ENCODE data around the gene CCNJ. TPM values are rescaled to one million over a fixed set of nuclear protein-coding genes. Genes with fewer than 3 reads are reported as not detected.

Gene CCNJ
- total RNA-seq, 1 experiment from 2014 or later = 36.8 TPM

- H4K5ac ChIP-seq (ENCODE audit: insufficient read length, low read depth, low read length) = no peak overlapping the region
- no CpG with 5 or more reads among the region's 3 CpGs for WGBS (ENCODE audit: extremely low coverage, insufficient read length, low lambda C conversion rate)
Measured at GRCh38 chr10:96061232-96061631, 17.8 kb downstream of the CCNJ start.

More at GRCh38 chr10:96061232-96061631, 17.8 kb downstream of the CCNJ start:
- Histone ChIP-seq H3K27ac (ENCODE audit: insufficient read length, low read depth, low read length) (no peak overlapping the region), H2BK15ac (ENCODE audit: low read depth, low read length) (no peak overlapping the region), H3T11ph (ENCODE audit: low read length) (no peak overlapping the region), H3K14ac (ENCODE audit: insufficient read depth, low read length) (no peak overlapping the region), H3K79me2 (ENCODE audit: insufficient read depth, low read length) (no peaks in the 10 kb centered on the region), H3K56ac (ENCODE audit: insufficient read length, low read depth, low read length) (no peak overlapping the region), H2AK5ac (ENCODE audit: insufficient read length, low read length) (no peak overlapping the region), H3K79me1 (ENCODE audit: insufficient read depth, low read depth, low read length, poor library complexity, severe bottlenecking) (no peaks in the 10 kb centered on the region), H3K23ac (ENCODE audit: insufficient read length, low read depth, low read length) (no peak overlapping the region), H3K9ac (ENCODE audit: extremely low read depth, insufficient read length, low read length) (no peak overlapping the region), H2BK20ac (ENCODE audit: low read depth, low read length, poor library complexity, severe bottlenecking) (no peak overlapping the region), H4K20me1 (ENCODE audit: control insufficient read depth, insufficient read depth, insufficient read length) (no peaks in the 10 kb centered on the region), H2BK120ac (ENCODE audit: low read depth, low read length, poor library complexity, severe bottlenecking) (no peak overlapping the region), H3K4ac (ENCODE audit: low read depth, low read length) (no peak overlapping the region), H3K4me1 (ENCODE audit: insufficient read depth, low read length) (no peaks in the 10 kb centered on the region), H3K18ac (ENCODE audit: insufficient read length, low read depth, low read length) (no peak overlapping the region), H3K4me2 (ENCODE audit: insufficient read depth, insufficient read length, low read length) (no peak overlapping the region), H2BK5ac (ENCODE audit: insufficient read length, low read length) (no peak overlapping the region), H2BK12ac (ENCODE audit: insufficient read length, low read depth, low read length) (no peak overlapping the region), H4K91ac (ENCODE audit: insufficient read length, low read depth, low read length) (no peak overlapping the region), H3K23me2 (ENCODE audit: insufficient read length, low read depth, low read length, poor library complexity, severe bottlenecking) (no peaks in the 10 kb centered on the region), H4K8ac (replicated peaks; ENCODE audit: insufficient read length, low read depth, low read length) (no peak overlapping the region), H2AFZ (ENCODE audit: low read length) (no peak overlapping the region), H3K27me3 (ENCODE audit: insufficient read depth, low read length) (no peaks in the 10 kb centered on the region), H3K9me3 (ENCODE audit: control insufficient read depth, low read depth, low read length) (no peaks in the 10 kb centered on the region)
- Mint-ChIP-seq H3K36me3 (ENCODE audit: insufficient read depth in 1 of 3, low read depth in 3 of 3) (peaks cover 35 to 54% (median 39%) of the 10 kb centered on the region in 3 experiments; a peak in 6 of 7 replicates), H3K27ac (no peak overlapping the region), H3K27me3 (ENCODE audit: low read depth) (no peaks in the 10 kb centered on the region), H3K4me3 (no peak overlapping the region), H3K9me3 (no peaks in the 10 kb centered on the region), H3K4me1 (peaks cover 4 to 5% of the 10 kb centered on the region in 2 experiments; a peak in 3 of 4 replicates)
- TF ChIP-seq CTCF (conservative IDR thresholded peaks at IDR 0.05) = no peak
- DNase-seq = no peak

Data from H9 (cell line).